Thymus (tissue), 11 donors: ENCODE results near the gene CYP27B1. TPM values are rescaled to one million over a fixed set of nuclear protein-coding genes. Genes with fewer than 3 reads are reported as not detected.
"Not testable (repeated sequence)": the region's sequence is repeated elsewhere in the genome, so short reads cannot be mapped to it uniquely, and the experiment has no call there.

ENCODE experiments used
- DNase-seq, 9 donors: peaks; one replicate each; pipeline ENCODE4 v3.0.0-alpha.2; 2013; ENCODE audit warnings: low spot score in 9 of 9, low read depth in 6 of 9, missing footprints in 1 of 9
- H3K27ac ChIP-seq, 2 donors: one replicate each; pipeline ENCODE4 v1.5.1; 2013; ENCODE audit warnings: control low read depth in 1 of 2, low read depth in 1 of 2, low read length in 1 of 2, mild to moderate bottlenecking in 1 of 2, moderate library complexity in 1 of 2
- H3K27me3 ChIP-seq, 2 donors: one replicate each; pipeline ENCODE4 v1.5.1; 2013; ENCODE audit warnings: low read length in 1 of 2; ENCODE audit not compliant: control insufficient read depth in 2 of 2, insufficient read depth in 1 of 2
- H3K36me3 ChIP-seq, 2 donors: one replicate each; pipeline ENCODE4 v1.5.1; 2013; ENCODE audit warnings: low read length in 1 of 2, mild to moderate bottlenecking in 1 of 2, moderate library complexity in 1 of 2; ENCODE audit not compliant: control insufficient read depth in 2 of 2, insufficient read depth in 2 of 2
- H3K4me1 ChIP-seq, 2 donors: one replicate each; pipeline ENCODE4 v1.5.1; 2013; ENCODE audit warnings: low read length in 2 of 2; ENCODE audit not compliant: control insufficient read depth in 2 of 2, insufficient read depth in 2 of 2
- H3K4me3 ChIP-seq, 2 donors: one replicate each; pipeline ENCODE4 v1.5.1; 2013; ENCODE audit warnings: low read length in 2 of 2, control low read depth in 1 of 2, mild to moderate bottlenecking in 1 of 2
- H3K9me3 ChIP-seq, 2 donors: one replicate each; pipeline ENCODE4 v1.5.1; 2013; ENCODE audit warnings: low read length in 1 of 2, mild to moderate bottlenecking in 1 of 2; ENCODE audit not compliant: control insufficient read depth in 2 of 2, insufficient read depth in 1 of 2
- WGBS: extraction: QIAGEN DNeasy Blood & Tissue Kit; methylation state at CpG from one replicate; pipeline ENCODE4 v1.1.7; 2013; 5-methylcytosine and 5-hydroxymethylcytosine counted together
- polyA plus RNA-seq: library from polyadenylated mRNA; stranded (reverse); fragments of 200-250 nt; gene quantifications from one replicate; pipeline ENCODE4 v1.2.3, GENCODE V29; 2013
- total RNA-seq: library from RNA; stranded (reverse); fragments of 120-200 nt; gene quantifications from one replicate; pipeline ENCODE4 v1.2.4, GENCODE V29; 2013
- donor health status: healthy.

Gene CYP27B1
- total and polyA plus RNA-seq, 2 donors, result 0.42 to 0.82 TPM

DNA sequence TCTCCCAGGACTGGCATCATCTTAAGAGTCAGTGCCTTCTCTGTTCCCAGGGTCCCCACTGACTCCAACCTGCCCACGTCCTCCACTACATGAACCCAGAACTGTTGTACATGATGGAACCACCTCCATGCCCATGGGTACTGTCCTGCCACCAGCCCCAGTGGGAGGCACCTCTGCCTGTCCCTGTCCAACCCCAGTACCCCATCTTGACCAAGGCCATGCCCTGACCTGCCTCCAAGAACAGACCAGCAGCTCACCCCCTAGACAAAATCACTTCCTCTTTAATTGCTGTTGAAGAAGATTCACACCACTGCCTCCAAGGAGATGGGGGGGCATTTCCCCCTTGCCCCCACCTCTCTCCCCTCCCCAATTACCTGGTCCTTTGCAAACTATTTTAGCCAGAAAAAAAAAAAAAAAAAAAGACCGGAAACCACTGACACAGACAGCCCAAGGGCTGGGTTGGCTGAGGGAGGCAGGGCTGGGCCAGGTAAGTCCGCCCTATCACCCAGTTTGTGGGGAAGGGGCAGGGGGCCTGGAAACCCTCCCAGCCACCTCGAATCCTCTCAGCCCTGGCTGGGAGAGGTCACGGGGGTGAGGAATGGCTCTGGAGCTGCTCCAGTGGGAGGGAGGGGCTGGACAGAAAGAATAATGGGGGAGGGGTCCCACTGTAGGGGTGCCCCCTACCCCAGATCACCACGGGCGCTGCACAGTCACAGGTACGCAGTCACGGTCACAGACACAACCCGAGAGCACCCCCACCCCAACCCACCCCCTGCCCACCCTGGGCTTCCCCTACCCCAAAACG is 41.7 kb downstream of the CYP27B1 start:
- Histone ChIP-seq H3K4me1 (no peaks in the 10 kb centered on the region), H3K9me3 (peaks cover 1 to 11% of the 10 kb centered on the region in 2 donors), H3K27ac (no peak overlapping the region), H3K27me3 (peaks cover 0 to 13% of the 10 kb centered on the region in 2 donors), H3K36me3 (peaks cover 48 to 55% of the 10 kb centered on the region in 2 donors), H3K4me3 (no peak overlapping the region)
- DNase-seq, result no peak
- 89% methylated on average over 11 of the region's 11 CpGs for WGBS

DNA sequence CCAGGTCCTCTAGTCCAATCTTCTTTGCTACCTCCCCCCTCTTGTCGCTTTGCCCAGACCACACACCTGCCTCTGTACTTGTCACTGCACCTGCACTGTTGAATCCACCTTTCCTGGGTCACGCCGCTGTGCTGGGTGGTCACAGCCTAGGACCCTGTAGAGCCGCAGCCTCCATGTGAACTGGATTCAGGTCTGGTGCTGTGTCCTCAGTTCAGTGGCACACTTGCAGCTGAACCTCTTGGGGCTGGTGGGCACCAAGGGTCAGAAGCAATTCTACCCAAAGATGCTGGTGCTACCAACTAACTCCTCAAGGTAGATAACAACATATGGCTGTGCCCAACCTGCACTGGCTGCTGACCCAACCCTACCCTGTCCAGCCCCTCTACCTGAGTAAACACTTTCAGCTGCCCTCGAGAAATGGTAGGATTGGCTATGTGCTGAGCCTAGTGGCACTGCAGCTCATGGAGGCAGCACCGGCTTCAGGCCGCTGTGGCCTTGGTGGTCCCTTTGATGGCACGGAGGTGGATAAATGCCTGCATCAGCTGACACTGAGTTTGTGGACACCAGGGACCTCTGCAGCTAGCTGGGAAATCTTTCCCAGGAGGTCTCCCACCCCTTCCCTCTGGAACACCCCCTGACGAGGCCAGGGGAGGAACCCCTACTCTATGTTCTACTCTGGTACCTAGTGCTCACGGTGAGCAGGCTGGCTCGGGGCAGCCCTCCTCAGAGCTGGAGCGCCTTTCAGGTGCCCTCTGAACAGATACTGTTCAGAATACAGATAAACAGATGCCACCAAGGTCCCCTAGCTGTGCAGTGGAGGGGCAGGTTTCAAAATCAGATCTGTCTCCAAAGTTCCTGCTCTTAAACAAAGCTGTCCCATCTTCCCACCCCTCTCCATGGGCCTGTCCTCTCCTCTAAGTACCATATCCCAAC is 42.6 kb downstream of the CYP27B1 start:
- 96% methylated on average over 12 of the region's 12 CpGs for WGBS
- Histone ChIP-seq H3K4me1 (no peaks in the 10 kb centered on the region), H3K4me3 (no peak overlapping the region), H3K9me3 (peaks cover 1 to 11% of the 10 kb centered on the region in 2 donors), H3K27me3 (peaks cover 0 to 13% of the 10 kb centered on the region in 2 donors), H3K36me3 (peaks cover 50 to 56% of the 10 kb centered on the region in 2 donors), H3K27ac (no peak overlapping the region)
- DNase-seq, result no peak

DNA sequence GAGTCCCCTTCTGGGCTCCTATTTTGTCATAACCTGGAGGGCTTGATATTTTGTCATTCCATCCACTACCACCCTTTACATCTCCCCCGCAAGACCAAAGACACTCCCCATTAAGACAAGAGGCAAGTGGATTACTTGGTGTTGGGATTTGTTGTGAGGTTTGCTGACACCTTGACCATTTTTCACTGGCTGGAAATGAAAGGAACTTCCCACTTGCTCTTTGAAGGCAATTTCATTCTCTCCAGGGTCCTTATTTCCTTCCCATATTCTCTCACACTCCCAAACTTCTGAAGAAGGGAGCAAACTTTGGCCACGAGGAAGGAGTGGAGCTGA is 43.3 kb downstream of the CYP27B1 start:
- no peak for DNase-seq
- peaks cover 0 to 13% of the 10 kb centered on the region in 2 donors for H3K27me3 ChIP-seq
- no peaks in the 10 kb centered on the region for H3K4me1 ChIP-seq
- H3K27ac ChIP-seq, result no peak overlapping the region
- peaks cover 1 to 11% of the 10 kb centered on the region in 2 donors for H3K9me3 ChIP-seq
- 92% methylated on average over 2 of the region's 2 CpGs for WGBS
- no peak overlapping the region for H3K4me3 ChIP-seq
- peaks cover 55 to 60% of the 10 kb centered on the region in 2 donors for H3K36me3 ChIP-seq

DNA sequence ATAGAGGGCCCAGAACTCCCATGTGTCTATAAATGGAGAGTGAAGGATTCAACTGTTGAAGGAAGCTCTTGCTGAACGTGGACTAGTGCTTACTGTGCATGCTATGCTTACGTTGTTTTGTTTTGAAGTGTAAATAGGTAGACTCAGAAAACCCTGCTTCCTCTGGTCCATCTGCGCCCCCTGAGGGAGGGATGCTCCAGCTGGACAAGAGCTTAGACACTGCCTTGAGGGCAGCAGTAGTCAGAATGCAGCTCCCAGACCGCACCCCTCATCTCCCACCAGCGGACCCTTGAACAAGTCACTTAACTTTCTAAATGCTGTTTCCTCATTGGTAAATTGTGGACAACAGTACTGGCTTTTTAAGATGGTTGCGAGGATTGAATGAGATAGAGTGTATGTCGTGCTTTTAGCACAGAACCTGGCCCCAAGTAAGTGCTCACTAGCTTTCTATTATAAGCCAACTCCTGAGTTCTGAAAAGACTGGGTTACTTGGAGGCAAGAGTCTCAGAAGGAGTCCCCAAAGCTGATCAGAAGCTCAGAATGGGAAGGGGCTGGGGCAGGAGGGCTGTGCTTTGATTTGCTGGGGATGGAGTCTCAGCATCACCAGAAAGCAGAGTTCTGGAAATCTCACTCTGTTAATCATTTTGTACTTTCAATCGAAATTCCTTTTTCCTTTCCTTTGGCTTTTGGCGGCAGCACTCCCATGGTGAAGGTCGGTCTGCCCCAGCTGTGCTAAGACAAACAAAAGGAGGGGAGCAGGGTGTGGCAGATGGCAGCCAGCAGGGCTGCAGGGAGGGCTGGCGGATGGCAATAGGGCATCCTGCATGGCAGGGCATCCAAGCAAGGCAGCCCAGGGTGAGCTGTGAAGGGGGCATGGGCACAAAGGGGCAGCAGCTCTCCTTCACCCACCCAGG is 43.9 kb downstream of the CYP27B1 start:
- Histone ChIP-seq H3K9me3 (peaks cover 1 to 11% of the 10 kb centered on the region in 2 donors), H3K4me1 (no peaks in the 10 kb centered on the region), H3K36me3 (peaks cover 60% of the 10 kb centered on the region in 2 donors), H3K27me3 (peaks cover 0 to 13% of the 10 kb centered on the region in 2 donors), H3K4me3 (no peak overlapping the region), H3K27ac (no peak overlapping the region)
- 93% methylated on average over 11 of the region's 11 CpGs for WGBS
- no peak for DNase-seq

DNA sequence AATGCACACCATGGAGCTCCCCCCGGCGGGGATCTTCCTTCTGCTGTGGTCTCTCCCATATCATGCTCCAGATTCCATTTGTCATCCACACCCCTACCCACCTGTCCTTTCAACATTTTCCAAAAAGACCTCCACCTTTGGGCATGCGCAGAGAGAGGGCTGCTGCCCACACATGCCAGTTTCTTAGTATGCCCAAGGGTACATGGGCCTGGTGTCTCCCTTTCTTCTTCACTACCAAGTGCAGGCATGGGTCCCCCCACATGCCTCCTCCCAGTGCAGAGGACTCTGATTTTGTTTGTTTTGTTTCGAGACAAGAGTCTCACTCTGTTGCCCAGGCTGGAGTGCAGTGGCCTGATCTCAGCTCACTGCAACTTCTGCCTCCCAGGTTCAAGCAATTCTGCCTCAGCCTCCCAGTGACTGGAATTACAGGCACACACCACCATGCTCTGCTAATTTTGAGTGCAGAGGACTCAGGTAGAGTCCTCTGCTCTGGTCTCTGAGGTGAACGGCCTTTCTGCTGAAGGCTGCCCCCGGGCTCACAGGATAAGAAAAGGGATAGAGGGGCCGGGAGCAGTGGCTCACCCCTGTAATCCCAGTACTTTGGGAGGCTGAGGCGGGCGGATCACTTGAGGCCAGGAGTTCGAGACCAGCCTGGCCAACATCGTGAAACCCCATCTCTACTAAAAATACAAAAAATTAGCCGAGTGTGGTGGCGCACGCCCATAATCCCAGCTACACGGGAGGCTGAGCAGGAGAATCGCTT is 44.9 kb downstream of the CYP27B1 start:
- H3K4me3 ChIP-seq, H3K27ac ChIP-seq, DNase-seq, H3K27me3 ChIP-seq, H3K9me3 ChIP-seq, H3K4me1 ChIP-seq: not testable (repeated sequence)
- WGBS, result 97% methylated on average over 16 of the region's 16 CpGs
- H3K36me3 ChIP-seq, result peaks cover 57 to 58% of the 10 kb centered on the region in 2 donors

DNA sequence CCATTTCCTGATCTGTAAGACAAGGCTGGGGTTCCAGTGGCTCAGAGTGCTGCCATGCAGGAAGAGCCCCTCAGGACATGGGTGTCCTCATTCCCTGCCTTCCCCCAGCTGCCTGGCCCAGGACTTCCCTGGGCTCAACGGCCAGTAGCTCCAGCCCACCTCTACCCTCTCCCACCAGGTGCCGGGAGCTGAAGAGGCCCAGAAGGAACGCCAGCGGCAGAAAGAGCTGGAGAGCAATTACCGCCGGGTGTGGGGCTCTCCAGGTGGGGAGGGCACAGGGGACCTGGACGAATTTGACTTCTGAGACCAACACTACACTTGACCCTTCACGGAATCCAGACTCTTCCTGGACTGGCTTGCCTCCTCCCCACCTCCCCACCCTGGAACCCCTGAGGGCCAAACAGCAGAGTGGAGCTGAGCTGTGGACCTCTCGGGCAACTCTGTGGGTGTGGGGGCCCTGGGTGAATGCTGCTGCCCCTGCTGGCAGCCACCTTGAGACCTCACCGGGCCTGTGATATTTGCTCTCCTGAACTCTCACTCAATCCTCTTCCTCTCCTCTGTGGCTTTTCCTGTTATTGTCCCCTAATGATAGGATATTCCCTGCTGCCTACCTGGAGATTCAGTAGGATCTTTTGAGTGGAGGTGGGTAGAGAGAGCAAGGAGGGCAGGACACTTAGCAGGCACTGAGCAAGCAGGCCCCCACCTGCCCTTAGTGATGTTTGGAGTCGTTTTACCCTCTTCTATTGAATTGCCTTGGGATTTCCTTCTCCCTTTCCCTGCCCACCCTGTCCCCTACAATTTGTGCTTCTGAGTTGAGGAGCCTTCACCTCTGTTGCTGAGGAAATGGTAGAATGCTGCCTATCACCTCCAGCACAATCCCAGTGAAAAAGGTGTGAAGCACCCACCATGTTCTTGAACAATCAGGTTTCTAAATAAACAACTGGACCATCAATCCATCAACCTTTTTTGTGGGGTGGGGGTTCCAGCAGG is 46.0 kb downstream of the CYP27B1 start:
- H3K27me3 ChIP-seq, result peaks cover 0 to under 1% of the 10 kb centered on the region in 2 donors
- peaks cover 58 to 62% of the 10 kb centered on the region in 2 donors for H3K36me3 ChIP-seq
- H3K4me1 ChIP-seq, result no peaks in the 10 kb centered on the region
- DNase-seq, result no peak
- H3K27ac ChIP-seq, result no peak overlapping the region
- no peak overlapping the region for H3K4me3 ChIP-seq
- 96% methylated on average over 11 of the region's 11 CpGs for WGBS
- H3K9me3 ChIP-seq, result no peaks in the 10 kb centered on the region

DNA sequence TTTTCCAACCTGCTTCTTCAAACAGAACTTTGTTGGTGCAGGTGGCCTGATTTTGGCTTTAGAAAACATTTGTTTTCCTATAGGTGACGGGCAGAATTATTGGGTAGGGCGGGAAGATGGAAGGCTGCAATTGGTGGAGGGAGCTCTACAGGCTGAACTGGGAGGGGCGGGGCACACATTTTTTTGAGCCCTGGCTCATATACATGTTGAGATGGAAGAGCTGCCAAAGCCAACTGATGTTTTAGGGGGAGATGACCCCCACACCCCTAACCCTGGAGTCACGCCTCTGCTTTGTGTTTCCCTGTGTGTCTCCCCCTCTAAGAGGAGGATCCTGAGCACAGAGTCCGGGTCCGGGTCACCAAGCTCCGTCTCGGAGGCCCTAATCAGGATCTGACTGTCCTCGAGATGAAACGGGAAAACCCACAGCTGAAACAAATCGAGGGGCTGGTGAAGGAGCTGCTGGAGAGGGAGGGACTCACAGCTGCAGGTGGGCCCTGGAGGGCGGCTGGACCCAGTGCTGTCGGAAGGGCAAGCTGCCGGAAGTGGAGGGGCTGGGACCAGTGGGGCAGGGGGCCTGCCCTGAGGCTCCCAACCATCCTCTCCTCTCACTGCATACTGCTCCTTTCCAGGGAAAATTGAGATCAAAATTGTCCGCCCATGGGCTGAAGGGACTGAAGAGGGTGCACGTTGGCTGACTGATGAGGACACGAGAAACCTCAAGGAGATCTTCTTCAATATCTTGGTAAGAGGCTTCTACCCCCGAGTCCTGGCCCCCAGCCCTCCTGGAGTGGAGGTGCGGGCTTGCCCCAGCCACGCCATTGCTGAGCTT is 46.9 kb downstream of the CYP27B1 start:
- Histone ChIP-seq H3K27me3 (no peaks in the 10 kb centered on the region), H3K9me3 (no peaks in the 10 kb centered on the region), H3K4me3 (no peak overlapping the region), H3K4me1 (no peaks in the 10 kb centered on the region), H3K27ac (no peak overlapping the region), H3K36me3 (peaks cover 62 to 63% of the 10 kb centered on the region in 2 donors)
- WGBS, result 98% methylated on average over 20 of the region's 20 CpGs
- no peak for DNase-seq
